ENCODE data around the gene MEF2B. TPM values are rescaled to one million over a fixed set of nuclear protein-coding genes. Genes with fewer than 3 reads are reported as not detected.
"Not testable (repeated sequence)": the region's sequence is repeated elsewhere in the genome, so short reads cannot be mapped to it uniquely, and the experiment has no call there.

MEF2B gene
- total RNA-seq, 1 donor from 2014 or later = not detected

- no peak for TF ChIP-seq CTCF (conservative IDR thresholded peaks at IDR 0.05; ENCODE audit: low read depth, low read length)
- H3K4me3 ChIP-seq (ENCODE audit: low read depth, low read length) = peak overlapping the region; percentile 61
- no peak for DNase-seq (ENCODE audit: low read depth)
These were observed 64.0 kb downstream of the MEF2B start for GRCh38 chr19:19106056-19106551.

GRCh38 chr19:19105365-19106055 lies 64.6 kb downstream of the MEF2B start:
- no peak for DNase-seq (ENCODE audit: low read depth)
- no peak for TF ChIP-seq CTCF (conservative IDR thresholded peaks at IDR 0.05; ENCODE audit: low read depth, low read length)
- peak overlapping the region; percentile 61 for H3K4me3 ChIP-seq (ENCODE audit: low read depth, low read length)

GRCh38 chr19:19103167-19103566 lies 66.9 kb downstream of the MEF2B start:
- no peak for DNase-seq (ENCODE audit: low read depth)
- H3K4me3 ChIP-seq (ENCODE audit: low read depth, low read length) = no peak overlapping the region
- TF ChIP-seq CTCF (conservative IDR thresholded peaks at IDR 0.05; ENCODE audit: low read depth, low read length) = no peak

GRCh38 chr19:19102566-19102965 lies 67.5 kb downstream of the MEF2B start:
- H3K4me3 ChIP-seq (ENCODE audit: low read depth, low read length); DNase-seq (ENCODE audit: low read depth): not testable (repeated sequence)

GRCh38 chr19:19101540-19101939 lies 68.5 kb downstream of the MEF2B start:
- no peak for DNase-seq (ENCODE audit: low read depth)
- H3K4me3 ChIP-seq (ENCODE audit: low read depth, low read length) = no peak overlapping the region
- no peak for TF ChIP-seq CTCF (conservative IDR thresholded peaks at IDR 0.05; ENCODE audit: low read depth, low read length)

GRCh38 chr19:19098703-19099632 lies 71.1 kb downstream of the MEF2B start:
- no peak for TF ChIP-seq CTCF (conservative IDR thresholded peaks at IDR 0.05; ENCODE audit: low read depth, low read length)
- DNase-seq (ENCODE audit: low read depth) = no peak

GRCh38 chr19:19098084-19098702 lies 71.9 kb downstream of the MEF2B start:
- no peak overlapping the region for H3K4me3 ChIP-seq (ENCODE audit: low read depth, low read length)
- no peak for DNase-seq (ENCODE audit: low read depth)
- TF ChIP-seq CTCF (conservative IDR thresholded peaks at IDR 0.05; ENCODE audit: low read depth, low read length) = no peak

More at GRCh38 chr19:19098703-19099632, 71.1 kb downstream of the MEF2B start:
- no peak overlapping the region for H3K4me3 ChIP-seq (ENCODE audit: low read depth, low read length)
